ENCODE results near the gene XPR1. TPM values are rescaled to one million over a fixed set of nuclear protein-coding genes. Genes with fewer than 3 reads are reported as not detected.

The XPR1 gene
- total RNA-seq, 2 donors from 2014 or later = 18.0 to 21.2 TPM

DNA sequence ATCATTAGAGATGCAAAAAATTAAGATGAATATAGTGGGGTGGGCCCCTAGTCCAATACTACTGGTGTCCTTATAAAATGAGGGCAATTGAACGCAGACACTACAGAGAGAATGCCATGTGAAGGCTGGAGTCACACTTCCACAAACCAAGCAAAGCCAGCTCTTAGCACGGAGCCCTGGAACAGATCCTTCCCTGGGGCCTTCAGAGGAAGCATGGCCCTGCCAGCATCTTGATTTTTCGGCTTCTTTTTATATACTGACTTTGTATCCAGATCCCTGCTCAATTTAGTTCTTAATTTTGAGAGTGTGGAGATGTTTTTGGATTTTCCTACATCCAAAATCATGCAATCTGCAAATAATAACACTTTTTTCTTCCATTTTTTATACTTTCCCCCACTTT, 270.7 kb downstream of the XPR1 start:
- peak; percentile 12 for DNase-seq (ENCODE audit: low spot score)
- no peak for ATAC-seq
- Mint-ChIP-seq H3K4me3 (no peak overlapping the region), H3K36me3 (no peaks in the 10 kb centered on the region), H3K9me3 (no peaks in the 10 kb centered on the region), H3K4me1 (ENCODE audit: low read depth in 2 of 2) (no peaks in the 10 kb centered on the region), H3K27ac (no peak overlapping the region), H3K27me3 (peaks cover 0 to 5% of the 10 kb centered on the region in 2 donors)

DNA sequence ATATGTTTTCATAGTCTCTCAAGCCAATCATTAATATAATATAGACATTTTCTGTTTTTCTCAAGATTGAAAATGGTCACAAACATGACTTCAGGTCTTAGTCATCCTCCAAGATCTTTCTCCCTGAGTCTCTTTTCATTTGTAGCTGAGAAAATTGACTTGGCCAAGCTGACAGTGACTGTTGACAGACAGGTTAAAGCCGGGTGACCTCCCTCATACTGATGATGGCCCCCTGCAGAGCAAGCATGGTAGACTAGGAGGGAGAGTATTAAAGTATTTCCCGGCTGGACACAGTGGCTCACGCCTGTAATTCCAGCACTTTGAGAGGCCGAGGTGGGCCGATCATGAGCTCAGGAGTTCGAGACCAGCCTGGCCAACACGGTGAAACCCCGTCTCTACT, 274.1 kb downstream of the XPR1 start:
- DNase-seq (ENCODE audit: low spot score) (no peak), ATAC-seq (no peak)
- Mint-ChIP-seq H3K36me3 (no peaks in the 10 kb centered on the region), H3K4me3 (no peak overlapping the region), H3K27me3 (peaks cover 0 to 13% of the 10 kb centered on the region in 2 donors), H3K27ac (no peak overlapping the region), H3K4me1 (ENCODE audit: low read depth in 2 of 2) (peaks cover 8 to 12% of the 10 kb centered on the region in 2 donors), H3K9me3 (no peaks in the 10 kb centered on the region)

DNA sequence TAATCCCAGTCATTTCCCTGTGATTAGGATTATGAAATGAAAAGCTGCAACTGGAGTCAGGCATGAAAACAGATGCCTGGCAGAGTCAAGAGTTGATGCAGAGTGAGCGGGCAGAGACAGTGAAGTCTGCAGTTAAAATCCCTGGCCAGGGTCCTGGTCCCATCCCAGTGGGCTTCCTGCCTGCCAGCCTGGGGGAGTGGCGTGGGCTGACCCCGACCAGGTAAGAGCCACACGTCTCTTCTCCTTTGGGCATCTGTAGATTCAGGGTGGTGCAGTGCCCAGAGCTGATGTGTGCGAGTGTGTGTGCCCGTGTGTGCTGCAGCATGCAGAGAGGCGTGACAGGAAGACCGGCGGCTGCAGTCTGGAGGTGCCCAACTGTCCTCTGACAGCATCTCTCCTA, 274.7 kb downstream of the XPR1 start:
- ATAC-seq (no peak), DNase-seq (ENCODE audit: low spot score) (no peak)
- no peaks in the 10 kb centered on the region for H3K36me3 Mint-ChIP-seq
- H3K27me3 Mint-ChIP-seq = peaks cover under 1 to 15% of the 10 kb centered on the region in 2 donors
- peaks cover 8 to 12% of the 10 kb centered on the region in 2 donors for H3K4me1 Mint-ChIP-seq (ENCODE audit: low read depth in 2 of 2)
- H3K9me3 Mint-ChIP-seq = no peaks in the 10 kb centered on the region
- H3K27ac Mint-ChIP-seq = no peak overlapping the region
- no peak overlapping the region for H3K4me3 Mint-ChIP-seq

DNA sequence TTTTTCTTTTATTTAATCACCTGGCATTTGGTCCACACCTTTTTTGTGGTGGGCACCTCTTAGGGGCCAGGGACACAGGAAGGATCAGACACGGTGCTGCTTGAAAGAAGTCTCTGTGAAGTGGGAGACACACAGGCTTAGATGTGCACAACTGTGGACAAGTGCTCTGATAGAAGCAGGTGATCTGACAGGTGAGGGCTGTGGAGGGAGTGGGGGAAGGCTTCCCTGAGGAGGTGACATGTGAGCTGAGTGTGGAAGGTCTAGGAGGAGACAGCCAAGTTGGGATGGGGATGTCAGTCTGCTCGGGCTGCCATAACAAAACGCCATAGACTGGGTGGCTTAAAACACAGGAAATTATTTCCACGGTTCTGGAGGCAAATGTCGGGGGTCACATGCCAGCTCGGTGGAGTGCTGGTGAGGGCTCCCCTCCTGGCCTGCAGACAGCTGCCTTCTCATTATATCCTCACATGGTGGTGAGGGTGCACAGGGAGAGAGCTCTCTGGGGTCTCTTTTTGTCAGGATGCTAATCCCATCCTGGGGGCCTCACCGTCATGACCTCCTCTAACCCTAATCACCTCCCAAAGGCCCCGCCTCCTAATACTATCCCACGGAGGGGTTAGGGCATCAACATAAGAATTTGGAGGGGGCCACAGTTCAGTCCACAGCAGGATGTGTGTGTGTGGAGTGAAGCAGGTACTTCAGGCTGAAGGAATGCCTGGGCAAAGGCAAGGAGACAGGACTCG, 275.7 kb downstream of the XPR1 start:
- Mint-ChIP-seq H3K4me3 (no peak overlapping the region), H3K36me3 (no peaks in the 10 kb centered on the region), H3K4me1 (ENCODE audit: low read depth in 2 of 2) (peaks cover 8 to 12% of the 10 kb centered on the region in 2 donors), H3K9me3 (no peaks in the 10 kb centered on the region), H3K27me3 (peaks cover 7 to 20% of the 10 kb centered on the region in 2 donors), H3K27ac (no peak overlapping the region)
- DNase-seq (ENCODE audit: low spot score) (peak; percentile 29), ATAC-seq (no peak)

DNA sequence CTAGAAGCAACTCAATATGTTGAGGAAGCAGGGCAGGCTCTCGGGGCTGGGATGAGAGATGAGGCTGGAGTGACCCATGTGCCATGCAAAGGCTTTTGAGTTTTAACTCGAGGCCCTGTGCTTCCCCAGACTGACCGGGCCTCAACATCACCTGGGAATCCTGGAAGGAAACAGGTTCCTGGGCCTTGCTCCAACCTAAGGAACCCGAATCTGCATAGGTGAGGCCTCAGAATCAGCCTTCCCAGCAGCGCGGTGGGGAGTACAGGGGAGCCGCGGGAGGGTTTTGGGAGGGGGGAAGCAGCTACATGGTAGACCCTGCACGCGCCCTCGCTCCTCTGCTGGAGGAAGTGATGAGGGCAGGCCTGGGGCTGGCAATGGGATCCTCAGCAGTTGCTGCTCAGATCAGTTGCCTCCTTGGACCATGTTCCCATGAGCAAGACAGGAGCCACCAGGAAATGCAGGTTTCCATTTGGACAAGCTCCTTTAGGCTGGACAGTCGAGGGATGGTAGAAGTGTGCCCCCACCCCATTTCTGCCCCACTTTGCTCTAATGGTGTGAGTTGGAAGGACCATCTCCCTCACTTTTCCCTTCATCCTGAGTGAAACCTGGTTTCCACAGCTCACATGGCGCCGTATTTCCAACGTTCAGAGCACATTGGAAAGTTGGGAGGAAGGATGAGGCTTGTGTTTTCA, 276.4 kb downstream of the XPR1 start:
- no peak overlapping the region for H3K27ac Mint-ChIP-seq
- peaks cover 8 to 12% of the 10 kb centered on the region in 2 donors for H3K4me1 Mint-ChIP-seq (ENCODE audit: low read depth in 2 of 2)
- ATAC-seq = no peak
- no peak overlapping the region for H3K4me3 Mint-ChIP-seq
- DNase-seq (ENCODE audit: low spot score) = peak; percentile 16
- H3K36me3 Mint-ChIP-seq = no peaks in the 10 kb centered on the region
- H3K9me3 Mint-ChIP-seq = no peaks in the 10 kb centered on the region
- H3K27me3 Mint-ChIP-seq = peaks cover 7 to 18% of the 10 kb centered on the region in 2 donors

DNA sequence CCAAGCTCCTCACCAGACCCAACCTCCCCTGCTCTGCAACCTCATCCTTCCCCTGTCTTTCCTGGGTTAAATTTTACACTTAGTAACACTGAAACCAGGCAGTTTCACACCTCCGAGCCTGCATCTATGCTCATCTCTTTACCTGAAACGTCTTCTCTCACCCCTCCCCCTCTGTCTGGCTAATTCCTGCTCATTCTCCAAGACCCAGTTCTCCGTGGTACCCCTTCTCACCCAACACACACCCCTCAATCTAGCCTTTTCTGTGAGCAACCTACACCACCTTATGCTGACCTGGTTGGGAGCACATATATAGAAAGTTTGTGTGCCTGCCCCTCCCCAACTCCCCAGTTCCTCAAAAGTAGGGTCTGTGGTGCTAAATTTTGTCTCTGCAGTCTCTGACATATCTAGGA, 277.2 kb downstream of the XPR1 start:
- H3K27ac Mint-ChIP-seq = no peak overlapping the region
- H3K36me3 Mint-ChIP-seq = no peaks in the 10 kb centered on the region
- no peaks in the 10 kb centered on the region for H3K9me3 Mint-ChIP-seq
- H3K4me3 Mint-ChIP-seq = peak overlapping the region; percentile 31
- peaks cover 8 to 12% of the 10 kb centered on the region in 2 donors for H3K4me1 Mint-ChIP-seq (ENCODE audit: low read depth in 2 of 2)
- peaks cover 15 to 25% of the 10 kb centered on the region in 2 donors for H3K27me3 Mint-ChIP-seq
- ATAC-seq (peak; percentile 68 to 79), DNase-seq (ENCODE audit: low spot score) (peak; percentile 44)

DNA sequence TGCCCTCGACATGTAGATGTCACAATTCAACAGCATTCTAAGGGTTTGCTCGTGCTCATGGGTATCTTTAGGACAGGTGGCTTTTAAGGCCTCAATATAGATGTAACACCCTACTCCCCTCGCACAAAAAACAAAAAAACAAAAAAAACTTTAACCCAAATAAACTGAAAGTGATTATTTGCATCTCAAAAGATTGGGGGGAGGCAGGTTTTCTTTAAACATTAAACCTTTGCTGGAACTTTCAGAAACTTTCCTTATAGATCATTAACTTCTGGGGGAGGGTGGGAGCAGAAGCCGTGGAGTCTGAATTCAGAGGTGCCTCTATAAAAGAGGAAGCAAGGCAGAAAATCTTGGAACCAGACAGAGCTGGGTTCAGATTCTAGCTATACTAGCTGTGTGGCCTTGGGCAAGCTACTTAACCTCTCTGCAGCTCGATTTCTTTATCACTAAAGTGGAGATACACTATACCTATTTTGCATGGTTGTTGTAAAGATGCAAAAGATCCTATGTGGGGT, 277.7 kb downstream of the XPR1 start:
- no peak for ATAC-seq

DNA sequence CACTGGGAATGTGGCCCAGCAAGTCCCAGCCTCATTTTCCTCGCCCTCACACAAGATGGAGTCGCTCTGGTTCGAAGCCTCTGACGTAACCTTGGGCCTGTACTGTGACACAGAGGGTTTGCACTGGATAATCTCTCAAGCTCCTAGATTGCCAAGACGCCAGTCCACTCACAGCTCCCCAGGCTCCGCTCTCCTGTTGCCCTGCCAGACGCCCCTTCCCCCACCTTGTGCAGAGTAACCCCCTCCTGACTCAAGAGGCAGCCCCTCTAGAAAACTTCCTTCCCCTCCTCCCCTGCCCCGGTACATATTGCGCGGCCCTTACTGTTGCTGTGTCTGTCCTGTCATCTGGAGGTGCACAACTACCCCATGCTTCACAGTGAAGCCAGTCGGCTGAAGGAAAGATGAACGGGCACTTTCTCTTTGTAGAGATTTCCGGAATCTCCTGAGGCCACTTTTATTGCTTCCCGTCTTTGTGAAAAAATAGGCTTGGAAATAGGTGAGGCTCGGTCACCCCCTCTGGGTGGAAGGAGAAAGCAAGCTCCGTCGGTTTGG, 279.9 kb downstream of the XPR1 start:
- Mint-ChIP-seq H3K4me3 (peak overlapping the region; percentile 47), H3K36me3 (no peaks in the 10 kb centered on the region), H3K9me3 (no peaks in the 10 kb centered on the region), H3K4me1 (ENCODE audit: low read depth in 2 of 2) (peaks cover 8 to 12% of the 10 kb centered on the region in 2 donors), H3K27ac (no peak overlapping the region), H3K27me3 (peaks cover 17 to 36% of the 10 kb centered on the region in 2 donors)
- ATAC-seq (no peak), DNase-seq (ENCODE audit: low spot score) (peak; percentile 15)

More for the DNA sequence above, 277.7 kb downstream of the XPR1 start:
- DNase-seq (ENCODE audit: low spot score) = no peak
- H3K27me3 Mint-ChIP-seq = peaks cover 17 to 30% of the 10 kb centered on the region in 2 donors
- no peaks in the 10 kb centered on the region for H3K36me3 Mint-ChIP-seq
- H3K4me1 Mint-ChIP-seq (ENCODE audit: low read depth in 2 of 2) = peaks cover 8 to 12% of the 10 kb centered on the region in 2 donors
- H3K27ac Mint-ChIP-seq = no peak overlapping the region
- no peaks in the 10 kb centered on the region for H3K9me3 Mint-ChIP-seq
- peak overlapping the region; percentile 31 for H3K4me3 Mint-ChIP-seq

DNA sequence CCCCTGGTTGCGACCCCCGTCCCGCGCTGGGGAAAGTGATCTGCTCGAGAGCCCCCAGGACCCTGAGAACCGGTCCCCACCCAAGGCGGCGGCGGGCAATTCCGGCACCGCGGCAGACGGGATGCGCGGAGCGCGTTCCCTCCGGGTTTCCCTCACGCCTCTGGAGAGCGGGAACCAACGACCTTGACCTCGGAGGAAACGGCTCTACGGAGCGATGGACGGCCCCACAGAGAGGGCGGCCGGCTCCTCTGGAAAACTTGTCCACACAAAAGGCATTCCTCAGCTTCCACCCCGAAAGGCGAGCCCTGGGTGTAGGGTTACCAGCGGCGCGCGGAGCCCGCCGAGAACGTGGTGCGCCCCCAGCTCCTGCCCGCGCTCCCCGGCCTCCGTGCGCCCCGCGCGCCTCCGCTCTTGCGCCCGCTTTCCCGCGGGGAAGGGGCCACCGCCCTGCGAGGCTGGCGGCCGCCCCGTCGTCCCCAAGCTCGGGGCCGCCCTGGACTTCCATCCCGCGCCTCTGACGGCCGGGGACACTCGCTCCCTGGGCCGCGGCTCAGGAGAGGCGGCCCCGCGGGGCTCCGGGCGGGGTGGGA, 280.5 kb downstream of the XPR1 start:
- peaks cover 17 to 36% of the 10 kb centered on the region in 2 donors for H3K27me3 Mint-ChIP-seq
- no peaks in the 10 kb centered on the region for H3K36me3 Mint-ChIP-seq
- H3K4me1 Mint-ChIP-seq (ENCODE audit: low read depth in 2 of 2) = peaks cover 8 to 12% of the 10 kb centered on the region in 2 donors
- ATAC-seq (peak; percentile 7 to 18), DNase-seq (ENCODE audit: low spot score) (peak; percentile 53)
- H3K27ac Mint-ChIP-seq = no peak overlapping the region
- H3K4me3 Mint-ChIP-seq = peak overlapping the region; percentile 47
- no peaks in the 10 kb centered on the region for H3K9me3 Mint-ChIP-seq

DNA sequence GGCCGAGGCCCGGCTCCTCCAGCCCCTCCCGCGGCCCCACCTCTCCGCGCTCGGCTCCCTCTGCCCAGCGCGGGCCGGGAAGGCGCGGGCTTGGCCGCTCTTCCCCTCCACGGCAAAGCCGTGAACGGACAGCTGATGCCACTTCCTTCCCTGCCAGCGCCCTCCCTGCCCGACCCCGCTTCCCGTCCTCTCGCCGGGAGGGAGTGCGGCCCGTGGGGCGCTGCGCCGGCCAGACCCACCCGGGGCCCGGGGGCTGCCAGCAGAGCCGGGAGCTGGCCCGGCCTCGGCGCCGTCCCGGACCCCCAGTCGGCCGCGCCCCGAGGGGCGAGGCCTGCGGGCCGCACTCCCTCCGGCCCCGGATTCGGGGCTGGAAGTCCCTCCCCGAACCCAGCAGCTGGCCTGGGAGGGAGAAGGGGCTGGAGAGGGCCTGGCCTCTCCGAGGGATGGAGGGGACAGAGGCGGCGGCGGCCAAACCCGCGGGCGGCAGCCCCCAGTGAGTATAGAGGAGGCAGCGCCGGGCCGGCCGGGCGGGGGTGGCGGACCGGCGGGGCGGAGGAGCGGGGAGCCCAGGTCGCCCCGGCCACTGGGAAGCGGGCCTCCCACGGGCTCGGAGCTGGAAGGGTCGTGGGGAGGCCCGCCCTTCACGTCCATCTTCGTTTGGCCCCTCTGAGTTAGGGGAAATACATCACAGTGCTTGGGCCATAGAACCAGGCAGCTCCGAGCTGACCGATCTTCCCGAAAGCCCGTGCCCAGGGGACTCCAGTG, 281.2 kb downstream of the XPR1 start, which contains the start of gene KIAA1614:
TSS of gene KIAA1614 (plus strand) at position 97 of the 765 bp plus-strand sequence. CDS start at position 444, 347 bp downstream.
- no peaks in the 10 kb centered on the region for H3K36me3 Mint-ChIP-seq
- no peak within 1 kb of the TSS for H3K27ac Mint-ChIP-seq
- H3K27me3 Mint-ChIP-seq = peaks cover 17 to 36% of the 10 kb centered on the region in 2 donors
- H3K4me3 Mint-ChIP-seq = peak within 1 kb of the TSS; percentile 52
- ATAC-seq (peak; percentile 26 to 62), DNase-seq (ENCODE audit: low spot score) (peak; percentile 61)
- H3K9me3 Mint-ChIP-seq = no peaks in the 10 kb centered on the region
- H3K4me1 Mint-ChIP-seq (ENCODE audit: low read depth in 2 of 2) = peaks cover 8 to 12% of the 10 kb centered on the region in 2 donors

DNA sequence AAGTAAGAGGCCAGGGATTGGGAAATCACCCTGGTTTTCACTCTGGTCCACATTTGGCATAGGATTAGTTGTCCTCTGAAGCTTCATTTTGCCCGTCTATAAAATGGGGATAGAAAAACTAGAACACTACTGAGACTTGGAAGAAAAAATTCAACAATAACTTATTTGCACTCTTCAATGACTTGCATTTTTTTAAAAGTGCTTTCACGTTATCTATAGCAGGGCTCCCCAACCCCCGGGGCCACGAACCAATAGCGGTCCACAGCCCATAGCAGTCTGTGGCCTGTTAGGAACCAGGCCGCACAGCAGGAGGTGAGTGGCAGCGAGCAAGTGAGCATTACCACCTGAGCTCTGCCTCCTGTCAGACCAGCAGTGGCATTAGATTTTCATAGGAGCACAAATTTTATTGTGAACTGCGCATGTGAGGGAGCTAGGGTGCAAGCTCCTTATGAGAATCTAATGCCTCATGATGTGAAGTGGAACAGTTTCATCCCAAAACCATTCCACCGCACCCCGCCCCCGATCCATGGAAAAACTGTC, 283.7 kb downstream of the XPR1 start:
- peaks cover 17 to 25% of the 10 kb centered on the region in 2 donors for H3K27me3 Mint-ChIP-seq
- peak; percentile 39 for DNase-seq (ENCODE audit: low spot score)
- H3K27ac Mint-ChIP-seq = no peak overlapping the region
- no peak overlapping the region for H3K4me3 Mint-ChIP-seq
- no peak for ATAC-seq
- H3K9me3 Mint-ChIP-seq = no peaks in the 10 kb centered on the region
- no peaks in the 10 kb centered on the region for H3K4me1 Mint-ChIP-seq (ENCODE audit: low read depth in 2 of 2)
- no peaks in the 10 kb centered on the region for H3K36me3 Mint-ChIP-seq

DNA sequence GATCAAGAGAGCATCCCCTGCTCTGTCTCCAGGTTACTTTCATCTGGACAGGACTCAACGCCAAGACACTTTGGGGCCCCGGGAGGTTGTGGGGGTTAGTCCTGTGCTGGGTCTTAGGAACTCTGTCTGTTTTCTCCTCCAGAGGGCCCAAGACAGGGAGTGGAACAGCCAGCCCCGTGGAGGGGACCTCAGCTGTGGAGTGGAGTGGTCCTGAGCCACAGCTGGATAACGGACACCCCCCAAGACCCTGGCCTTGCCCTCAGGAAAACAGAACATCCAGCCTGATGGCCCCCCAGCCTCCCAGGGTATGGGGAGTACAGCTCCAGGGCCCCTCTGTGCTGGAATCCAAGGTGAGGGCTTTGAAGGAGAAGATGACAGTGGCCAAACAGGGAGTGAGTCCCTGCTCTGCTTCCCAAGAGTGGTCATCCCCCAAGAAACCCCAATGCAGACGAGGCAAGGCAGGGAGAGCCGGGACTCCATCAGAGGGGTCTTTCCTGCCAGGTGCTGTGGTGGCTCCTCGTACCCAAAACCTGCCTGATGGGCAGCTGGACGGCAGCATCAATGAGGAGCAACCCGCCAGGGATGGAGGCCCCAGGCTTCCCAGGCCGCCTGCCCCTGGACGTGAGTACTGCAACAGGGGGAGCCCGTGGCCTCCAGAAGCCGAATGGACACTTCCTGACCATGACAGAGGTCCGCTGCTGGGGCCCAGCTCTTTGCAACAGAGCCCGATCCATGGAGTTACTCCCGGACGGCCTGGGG, 284.4 kb downstream of the XPR1 start:
- ATAC-seq = no peak
- Mint-ChIP-seq H3K4me3 (no peak overlapping the region), H3K36me3 (no peaks in the 10 kb centered on the region), H3K27ac (no peak overlapping the region), H3K27me3 (peaks cover 17 to 25% of the 10 kb centered on the region in 2 donors), H3K9me3 (no peaks in the 10 kb centered on the region), H3K4me1 (ENCODE audit: low read depth in 2 of 2) (no peaks in the 10 kb centered on the region)
- peak; percentile 41 for DNase-seq (ENCODE audit: low spot score)
